Measurements from ENCODE around the gene GYS2. TPM values are rescaled to one million over a fixed set of nuclear protein-coding genes. Genes with fewer than 3 reads are reported as not detected.
"Not testable (repeated sequence)": the region's sequence is repeated elsewhere in the genome, so short reads cannot be mapped to it uniquely, and the experiment has no call there.

GYS2 gene
- total RNA-seq, 1 donor from 2014 or later = 0.08 TPM

DNA sequence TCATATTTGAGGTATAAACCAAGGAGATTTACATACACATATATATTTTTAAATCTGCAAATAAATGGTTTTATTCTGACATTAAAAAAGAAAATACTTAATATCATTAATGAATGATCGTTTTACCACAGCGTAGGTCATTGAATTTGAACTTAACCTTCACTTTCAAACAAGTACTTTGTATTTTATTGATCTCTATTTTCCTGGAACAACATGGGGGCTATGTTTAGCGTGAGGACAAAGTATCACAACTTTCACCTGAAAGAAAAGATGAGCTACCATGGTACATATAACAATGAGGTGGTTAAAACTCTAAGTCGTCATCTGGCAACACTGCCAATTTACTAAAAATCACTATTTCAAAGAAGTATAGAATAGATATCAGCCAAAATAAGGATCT lies 6.0 kb downstream of the GYS2 start:
- Mint-ChIP-seq H3K36me3 (ENCODE audit: low read depth, unreplicated experiment) (no peaks in the 10 kb centered on the region), H3K27me3 (ENCODE audit: unreplicated experiment) (no peaks in the 10 kb centered on the region), H3K9me3 (ENCODE audit: unreplicated experiment) (no peaks in the 10 kb centered on the region), H3K27ac (ENCODE audit: unreplicated experiment) (no peak overlapping the region), H3K4me1 (ENCODE audit: unreplicated experiment) (no peaks in the 10 kb centered on the region), H3K4me3 (ENCODE audit: unreplicated experiment) (no peak overlapping the region)
- no peak for DNase-seq (ENCODE audit: low spot score)
- TF ChIP-seq, protein P1, sequence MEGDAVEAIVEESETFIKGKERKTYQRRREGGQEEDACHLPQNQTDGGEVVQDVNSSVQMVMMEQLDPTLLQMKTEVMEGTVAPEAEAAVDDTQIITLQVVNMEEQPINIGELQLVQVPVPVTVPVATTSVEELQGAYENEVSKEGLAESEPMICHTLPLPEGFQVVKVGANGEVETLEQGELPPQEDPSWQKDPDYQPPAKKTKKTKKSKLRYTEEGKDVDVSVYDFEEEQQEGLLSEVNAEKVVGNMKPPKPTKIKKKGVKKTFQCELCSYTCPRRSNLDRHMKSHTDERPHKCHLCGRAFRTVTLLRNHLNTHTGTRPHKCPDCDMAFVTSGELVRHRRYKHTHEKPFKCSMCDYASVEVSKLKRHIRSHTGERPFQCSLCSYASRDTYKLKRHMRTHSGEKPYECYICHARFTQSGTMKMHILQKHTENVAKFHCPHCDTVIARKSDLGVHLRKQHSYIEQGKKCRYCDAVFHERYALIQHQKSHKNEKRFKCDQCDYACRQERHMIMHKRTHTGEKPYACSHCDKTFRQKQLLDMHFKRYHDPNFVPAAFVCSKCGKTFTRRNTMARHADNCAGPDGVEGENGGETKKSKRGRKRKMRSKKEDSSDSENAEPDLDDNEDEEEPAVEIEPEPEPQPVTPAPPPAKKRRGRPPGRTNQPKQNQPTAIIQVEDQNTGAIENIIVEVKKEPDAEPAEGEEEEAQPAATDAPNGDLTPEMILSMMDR (IDR thresholded peaks at IDR 0.05; ENCODE audit: unreplicated experiment) = no peak

DNA sequence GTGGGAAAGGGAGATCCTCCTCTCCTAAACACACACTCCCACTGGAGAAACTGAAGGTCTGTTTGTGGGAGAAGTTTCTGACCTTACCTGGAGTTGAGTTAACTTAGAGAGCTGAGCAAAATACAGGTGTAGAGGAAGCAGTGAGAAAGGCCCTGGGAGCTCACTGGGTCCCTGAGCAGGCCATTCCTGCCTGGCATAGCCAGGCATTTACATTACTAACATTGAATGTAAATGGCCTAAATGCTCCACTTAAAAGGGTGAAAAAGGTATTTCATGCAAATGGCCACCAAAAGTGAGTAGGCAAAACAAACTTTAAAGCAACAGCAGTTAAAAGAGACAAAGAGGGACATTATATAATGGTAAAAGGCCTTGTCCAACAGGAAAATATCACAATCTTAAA lies 9.3 kb downstream of the GYS2 start:
- not testable (repeated sequence) for H3K27me3 Mint-ChIP-seq (ENCODE audit: unreplicated experiment); H3K9me3 Mint-ChIP-seq (ENCODE audit: unreplicated experiment); DNase-seq (ENCODE audit: low spot score); H3K36me3 Mint-ChIP-seq (ENCODE audit: low read depth, unreplicated experiment); H3K4me1 Mint-ChIP-seq (ENCODE audit: unreplicated experiment); H3K4me3 Mint-ChIP-seq (ENCODE audit: unreplicated experiment); H3K27ac Mint-ChIP-seq (ENCODE audit: unreplicated experiment)

DNA sequence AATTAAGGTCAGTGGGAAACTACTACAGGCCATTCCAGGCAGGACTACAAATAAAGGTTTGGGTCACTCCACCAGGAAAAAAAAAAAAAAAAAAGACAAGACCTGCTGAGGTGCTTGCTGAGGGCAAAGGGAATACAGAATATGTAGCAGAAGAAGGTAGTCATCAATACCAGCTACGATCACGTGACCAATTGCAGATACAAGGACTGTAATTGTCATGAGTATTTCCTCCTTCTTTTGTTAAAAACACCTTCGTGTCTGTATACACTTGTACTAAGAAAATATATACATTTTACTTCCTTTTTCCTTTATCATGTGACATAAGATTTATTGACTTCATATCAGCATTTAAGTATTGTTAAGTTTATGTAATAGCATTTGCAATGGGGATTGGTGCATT lies 19.2 kb downstream of the GYS2 start:
- TF ChIP-seq, protein P1 (IDR thresholded peaks at IDR 0.05; ENCODE audit: unreplicated experiment) = no peak
- Mint-ChIP-seq H3K4me1 (ENCODE audit: unreplicated experiment) (no peaks in the 10 kb centered on the region), H3K4me3 (ENCODE audit: unreplicated experiment) (no peak overlapping the region), H3K9me3 (ENCODE audit: unreplicated experiment) (no peaks in the 10 kb centered on the region), H3K27me3 (ENCODE audit: unreplicated experiment) (peaks cover 7% of the 10 kb centered on the region), H3K36me3 (ENCODE audit: low read depth, unreplicated experiment) (no peaks in the 10 kb centered on the region), H3K27ac (ENCODE audit: unreplicated experiment) (no peak overlapping the region)
- no peak for DNase-seq (ENCODE audit: low spot score)

DNA sequence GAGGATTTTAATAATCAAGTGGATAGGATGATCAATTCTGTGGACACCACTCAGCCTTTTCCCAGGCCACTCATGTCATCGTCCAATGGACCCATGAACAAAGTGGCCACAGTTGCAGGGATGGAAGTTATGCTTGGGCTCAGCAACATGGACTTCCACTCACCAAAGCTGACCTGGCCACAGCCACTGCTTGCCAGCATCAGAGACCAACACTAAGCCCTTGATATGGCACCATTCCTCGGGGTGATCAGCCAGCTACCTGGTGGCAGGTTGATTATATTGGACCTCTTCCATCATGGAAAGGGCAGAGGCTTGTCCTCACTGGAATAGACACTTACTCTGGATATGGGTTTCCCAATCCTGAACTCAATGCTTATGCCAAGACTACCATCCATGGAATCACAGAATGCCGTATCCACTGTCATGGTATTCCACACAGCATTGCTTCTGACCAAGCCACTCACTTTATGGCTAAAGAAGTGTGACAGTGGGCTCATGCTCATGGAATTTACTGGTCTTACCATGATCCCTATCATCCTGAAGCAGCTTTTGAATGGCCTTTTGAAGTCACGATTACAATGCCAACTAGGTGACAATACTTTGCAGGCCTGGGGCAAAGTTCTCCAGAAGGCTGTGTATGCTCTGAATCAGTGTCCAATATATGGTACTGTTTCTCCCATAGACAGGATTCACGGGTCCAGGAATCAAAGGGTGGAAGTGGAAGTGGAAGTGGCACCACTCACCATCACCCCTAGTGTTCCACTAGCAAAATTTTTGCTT lies 20.1 kb downstream of the GYS2 start:
- not testable (repeated sequence) for H3K27me3 Mint-ChIP-seq (ENCODE audit: unreplicated experiment); DNase-seq (ENCODE audit: low spot score); H3K4me1 Mint-ChIP-seq (ENCODE audit: unreplicated experiment); H3K36me3 Mint-ChIP-seq (ENCODE audit: low read depth, unreplicated experiment); H3K4me3 Mint-ChIP-seq (ENCODE audit: unreplicated experiment); H3K9me3 Mint-ChIP-seq (ENCODE audit: unreplicated experiment)
- peak overlapping the region; percentile 13 for H3K27ac Mint-ChIP-seq (ENCODE audit: unreplicated experiment)

DNA sequence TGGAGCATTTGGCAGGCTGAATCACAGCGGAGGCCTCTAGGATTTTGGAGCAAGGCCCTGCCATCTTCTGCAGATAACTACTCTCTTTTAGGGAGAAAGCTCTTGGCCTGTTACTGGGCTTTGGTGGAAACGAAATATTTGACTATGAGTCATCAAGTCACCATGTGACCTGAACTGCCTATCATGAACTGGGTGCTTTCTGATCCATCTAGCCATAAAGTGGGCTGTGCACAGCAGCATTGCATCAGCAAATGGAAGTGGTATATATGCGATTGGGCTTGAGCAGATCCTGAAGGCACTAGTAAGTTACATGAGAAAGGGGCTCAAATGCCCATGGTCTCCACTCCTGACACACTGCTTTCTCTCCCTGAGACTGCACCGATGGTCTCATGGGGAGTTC lies 21.1 kb downstream of the GYS2 start:
- Mint-ChIP-seq H3K27ac (ENCODE audit: unreplicated experiment) (no peak overlapping the region), H3K4me1 (ENCODE audit: unreplicated experiment) (no peaks in the 10 kb centered on the region), H3K27me3 (ENCODE audit: unreplicated experiment) (peaks cover 6% of the 10 kb centered on the region), H3K9me3 (ENCODE audit: unreplicated experiment) (no peaks in the 10 kb centered on the region), H3K36me3 (ENCODE audit: low read depth, unreplicated experiment) (no peaks in the 10 kb centered on the region), H3K4me3 (ENCODE audit: unreplicated experiment) (no peak overlapping the region)
- TF ChIP-seq, protein P1 (IDR thresholded peaks at IDR 0.05; ENCODE audit: unreplicated experiment) = no peak
- DNase-seq (ENCODE audit: low spot score) = no peak

DNA sequence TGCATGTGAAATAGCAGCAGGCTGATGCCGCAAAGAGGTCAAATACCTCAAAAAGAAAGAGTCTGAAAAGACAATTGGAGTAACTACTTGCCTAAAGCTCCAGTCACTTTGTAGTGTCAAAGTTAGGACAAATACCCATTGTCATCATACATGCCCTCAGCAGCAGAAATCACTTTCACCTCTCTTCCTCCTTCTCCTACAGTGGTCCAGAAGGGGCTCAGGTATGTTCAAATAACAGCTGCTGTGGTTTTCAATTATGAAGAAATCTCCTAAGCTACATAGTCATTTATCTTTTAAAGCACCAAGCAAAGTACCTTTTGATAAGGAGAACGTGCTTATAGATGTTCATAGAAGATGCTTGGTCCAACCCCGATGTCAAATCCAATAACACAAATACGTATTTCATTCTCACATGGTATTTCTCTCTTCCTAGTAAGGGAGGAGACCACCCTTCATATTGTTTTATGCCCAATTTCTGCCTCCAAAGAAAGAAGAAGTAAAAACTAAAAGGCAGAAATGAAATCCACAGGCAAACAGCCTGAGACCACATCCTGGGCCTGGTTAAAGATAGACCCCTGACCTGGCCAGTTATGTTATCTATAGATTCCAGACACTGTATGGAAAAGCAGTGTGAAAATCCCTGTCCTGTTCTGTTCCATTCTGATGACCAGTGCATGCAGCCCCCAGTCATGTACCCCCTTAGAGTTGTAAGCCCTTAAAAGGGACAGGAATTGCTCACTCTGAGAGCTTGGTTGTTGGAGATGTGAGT lies 23.7 kb downstream of the GYS2 start:
- no peak for DNase-seq (ENCODE audit: low spot score)
- no peaks in the 10 kb centered on the region for H3K36me3 Mint-ChIP-seq (ENCODE audit: low read depth, unreplicated experiment)
- peaks cover 6% of the 10 kb centered on the region for H3K27me3 Mint-ChIP-seq (ENCODE audit: unreplicated experiment)
- TF ChIP-seq, protein P1 (IDR thresholded peaks at IDR 0.05; ENCODE audit: unreplicated experiment) = no peak
- no peaks in the 10 kb centered on the region for H3K9me3 Mint-ChIP-seq (ENCODE audit: unreplicated experiment)
- H3K4me1 Mint-ChIP-seq (ENCODE audit: unreplicated experiment) = no peaks in the 10 kb centered on the region
- no peak overlapping the region for H3K4me3 Mint-ChIP-seq (ENCODE audit: unreplicated experiment)
- H3K27ac Mint-ChIP-seq (ENCODE audit: unreplicated experiment) = no peak overlapping the region
